Endothelial cell of umbilical vein (primary cell): ENCODE measurements around the gene PUM2.
"Not testable (repeated sequence)": the region's sequence is repeated elsewhere in the genome, so short reads cannot be mapped to it uniquely, and the experiment has no call there.

Experiments used
- MAX ChIP-seq: IDR thresholded peaks from 2 replicates; pipeline ENCODE4 v1.6.1; 2011; ENCODE audit not compliant: insufficient read depth, insufficient read length
- MYC ChIP-seq: IDR thresholded peaks from one replicate; pipeline ENCODE4 v1.6.1; 2011; ENCODE audit warnings: mild to moderate bottlenecking, low read depth, low read length

GRCh38 chr2:20374982-20375381 is 24.3 kb upstream of the PUM2 start:
- not testable (repeated sequence) for TF ChIP-seq MAX, MYC
